Loucy (cell line): ENCODE data around the gene DERL2.

Source experiments
- EZH2phosphoT487 ChIP-seq: fragments of 200-600 bp; IDR thresholded peaks from 2 replicates; pipeline ENCODE4 v1.6.1; 2018; ENCODE audit warnings: antibody characterized with exemption, mild to moderate bottlenecking, moderate library complexity, borderline replicate concordance
- TF ChIP-seq, protein P1 (sequence below): fragments of 200-600 bp; sonication (generic); conservative IDR thresholded peaks from 2 replicates; pipeline ENCODE4 v1.5.1; 2014; ENCODE audit warnings: mild to moderate bottlenecking, antibody characterized with exemption, low read length

DNA sequence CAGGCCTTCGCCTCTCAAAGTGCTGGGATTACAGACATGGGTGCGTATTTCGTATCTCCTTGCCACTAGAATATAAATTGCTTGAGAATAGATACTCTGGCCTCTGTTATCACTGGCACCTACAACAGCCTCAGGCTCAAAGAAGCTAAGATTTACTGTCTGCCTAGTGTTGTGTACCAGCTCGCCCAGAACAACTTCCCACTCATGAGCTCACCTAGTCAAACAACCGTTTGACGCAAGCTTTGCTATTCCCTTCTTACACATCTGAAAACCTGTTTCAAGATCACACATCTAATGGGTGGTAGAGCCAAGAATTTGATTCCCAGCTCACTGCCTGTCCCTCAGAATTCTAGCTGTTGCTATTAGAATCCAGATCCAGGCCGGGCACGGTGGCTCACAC lies 24.8 kb upstream of the DERL2 start:
- TF ChIP-seq, protein P1, sequence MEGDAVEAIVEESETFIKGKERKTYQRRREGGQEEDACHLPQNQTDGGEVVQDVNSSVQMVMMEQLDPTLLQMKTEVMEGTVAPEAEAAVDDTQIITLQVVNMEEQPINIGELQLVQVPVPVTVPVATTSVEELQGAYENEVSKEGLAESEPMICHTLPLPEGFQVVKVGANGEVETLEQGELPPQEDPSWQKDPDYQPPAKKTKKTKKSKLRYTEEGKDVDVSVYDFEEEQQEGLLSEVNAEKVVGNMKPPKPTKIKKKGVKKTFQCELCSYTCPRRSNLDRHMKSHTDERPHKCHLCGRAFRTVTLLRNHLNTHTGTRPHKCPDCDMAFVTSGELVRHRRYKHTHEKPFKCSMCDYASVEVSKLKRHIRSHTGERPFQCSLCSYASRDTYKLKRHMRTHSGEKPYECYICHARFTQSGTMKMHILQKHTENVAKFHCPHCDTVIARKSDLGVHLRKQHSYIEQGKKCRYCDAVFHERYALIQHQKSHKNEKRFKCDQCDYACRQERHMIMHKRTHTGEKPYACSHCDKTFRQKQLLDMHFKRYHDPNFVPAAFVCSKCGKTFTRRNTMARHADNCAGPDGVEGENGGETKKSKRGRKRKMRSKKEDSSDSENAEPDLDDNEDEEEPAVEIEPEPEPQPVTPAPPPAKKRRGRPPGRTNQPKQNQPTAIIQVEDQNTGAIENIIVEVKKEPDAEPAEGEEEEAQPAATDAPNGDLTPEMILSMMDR = no peak
- TF ChIP-seq EZH2phosphoT487 = no peak
